Sigmoid colon (tissue), 7 donors: ENCODE results near the gene CHD8. TPM values are rescaled to one million over a fixed set of nuclear protein-coding genes. Genes with fewer than 3 reads are reported as not detected.

ENCODE experiments used
- DNase-seq: peaks from one replicate; pipeline ENCODE4 v3.0.0-alpha.2; 2019
- H3K27ac ChIP-seq, 4 donors: fragments of 200-600 bp; sonication (generic); one replicate each; pipeline ENCODE4 v1.5.1; 2016 to 2019; ENCODE audit warnings: mild to moderate bottlenecking in 1 of 4
- H3K27me3 ChIP-seq, 3 donors: fragments of 200-600 bp; sonication (generic); one replicate each; pipeline ENCODE4 v1.5.1; 2019; ENCODE audit warnings: mild to moderate bottlenecking in 1 of 3
- H3K36me3 ChIP-seq, 4 donors: fragments of 200-600 bp; sonication (generic); one replicate each; pipeline ENCODE4 v1.5.1; 2016 to 2019
- H3K4me1 ChIP-seq, 4 donors: fragments of 200-600 bp; sonication (generic); one replicate each; pipeline ENCODE4 v1.5.1; 2017 to 2019
- H3K4me3 ChIP-seq, 4 donors: fragments of 200-600 bp; sonication (generic); one replicate each; pipeline ENCODE4 v1.5.1; 2017 to 2019; ENCODE audit warnings: mild to moderate bottlenecking in 2 of 4, moderate library complexity in 1 of 4
- H3K9me3 ChIP-seq, 4 donors: fragments of 200-600 bp in 3 of 4; sonication (generic) in 3 of 4; one replicate each; pipeline versions ENCODE4 v1.5.1 to v1.6.1; 2013 to 2019
- EP300 ChIP-seq, 4 donors: sonication (generic); formaldehyde crosslinking; IDR thresholded peaks; one replicate each; pipeline ENCODE4 v1.6.1; 2017; ENCODE audit warnings: antibody characterized with exemption in 4 of 4
- POLR2A ChIP-seq, 2 donors: fragments of 450-650 bp; IDR thresholded peaks; one replicate each; pipeline ENCODE4 v1.6.1; 2016; ENCODE audit warnings: antibody characterized with exemption in 2 of 2, mild to moderate bottlenecking in 2 of 2, moderate library complexity in 2 of 2
- POLR2AphosphoS5 ChIP-seq, 4 donors: sonication (generic); formaldehyde crosslinking; IDR thresholded peaks; one replicate each; pipeline ENCODE4 v1.6.1; 2017; ENCODE audit warnings: antibody characterized with exemption in 4 of 4
- WGBS, 2 donors: extraction: QIAGEN DNeasy Blood & Tissue Kit; methylation state at CpG; one replicate each; pipeline ENCODE4 v1.1.7; 2013; 5-methylcytosine and 5-hydroxymethylcytosine counted together
- intact Hi-C: fragments of 100-400 bp; cut with DNase I; formaldehyde crosslinking; loops from one replicate; pipeline ENCODE4 v1.15.1; 2023
- polyA plus RNA-seq, 3 donors: library from polyadenylated mRNA; stranded (reverse); fragments of 200-250 nt; gene quantifications; one replicate each; pipeline ENCODE4 v1.2.3, GENCODE V29; 2013
- total RNA-seq, 4 donors: library from RNA; depleted of rRNA; stranded (reverse); fragments of >200 nt; gene quantifications; one replicate each; pipeline ENCODE4 v1.1.0, GENCODE V29; 2016
- TF ChIP-seq, protein P1 (sequence below), 4 experiments: fragments of 450-650 bp in 3 of 4; fragments of 200-600 bp in 1 of 4; IDR thresholded peaks; one replicate each; pipeline ENCODE4 v1.5.1; 2016 to 2019; ENCODE audit warnings: antibody characterized with exemption in 4 of 4, mild to moderate bottlenecking in 3 of 4, moderate library complexity in 2 of 4
- donor health status: healthy with polysubstance abuse.
- donor health status: Bipolar disorder and iron deficiency.
- donor health status: healthy.

CHD8 gene
- total and polyA plus RNA-seq, 7 donors: 9.0 to 53.5 (median 36.0) TPM

DNA sequence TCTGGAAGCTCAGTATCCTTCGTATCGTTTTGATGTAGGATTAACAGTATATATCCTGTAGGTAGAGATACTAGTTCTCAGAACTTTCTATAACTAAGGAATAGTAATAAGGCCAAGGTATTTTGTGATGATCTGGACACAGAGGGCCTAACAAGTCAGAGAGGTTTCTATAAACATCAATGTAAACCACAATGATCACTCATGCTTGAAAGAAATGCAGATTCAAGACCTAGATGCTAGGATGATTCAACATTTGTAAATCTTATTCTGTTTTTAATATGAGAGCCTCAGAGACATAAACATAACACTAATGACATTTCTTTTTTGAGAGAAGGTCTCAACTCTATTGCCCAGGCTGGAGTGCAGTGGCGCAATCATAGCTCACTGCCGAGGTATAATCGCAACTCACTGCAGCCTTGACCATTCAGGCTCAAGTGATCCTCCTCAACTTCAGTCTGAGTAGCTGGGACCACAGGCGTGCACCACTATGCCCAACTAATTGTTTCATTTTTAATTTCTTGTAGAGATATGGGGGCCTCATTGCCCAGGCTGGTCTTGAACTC, 88.3 kb downstream of the CHD8 start:
- no peak overlapping the region for H3K27ac ChIP-seq
- H3K9me3 ChIP-seq: no peaks in the 10 kb centered on the region
- H3K4me1 ChIP-seq: no peaks in the 10 kb centered on the region
- H3K4me3 ChIP-seq: no peak overlapping the region
- no peak for DNase-seq
- intact Hi-C loops: no loop called here
- TF ChIP-seq, protein P1, sequence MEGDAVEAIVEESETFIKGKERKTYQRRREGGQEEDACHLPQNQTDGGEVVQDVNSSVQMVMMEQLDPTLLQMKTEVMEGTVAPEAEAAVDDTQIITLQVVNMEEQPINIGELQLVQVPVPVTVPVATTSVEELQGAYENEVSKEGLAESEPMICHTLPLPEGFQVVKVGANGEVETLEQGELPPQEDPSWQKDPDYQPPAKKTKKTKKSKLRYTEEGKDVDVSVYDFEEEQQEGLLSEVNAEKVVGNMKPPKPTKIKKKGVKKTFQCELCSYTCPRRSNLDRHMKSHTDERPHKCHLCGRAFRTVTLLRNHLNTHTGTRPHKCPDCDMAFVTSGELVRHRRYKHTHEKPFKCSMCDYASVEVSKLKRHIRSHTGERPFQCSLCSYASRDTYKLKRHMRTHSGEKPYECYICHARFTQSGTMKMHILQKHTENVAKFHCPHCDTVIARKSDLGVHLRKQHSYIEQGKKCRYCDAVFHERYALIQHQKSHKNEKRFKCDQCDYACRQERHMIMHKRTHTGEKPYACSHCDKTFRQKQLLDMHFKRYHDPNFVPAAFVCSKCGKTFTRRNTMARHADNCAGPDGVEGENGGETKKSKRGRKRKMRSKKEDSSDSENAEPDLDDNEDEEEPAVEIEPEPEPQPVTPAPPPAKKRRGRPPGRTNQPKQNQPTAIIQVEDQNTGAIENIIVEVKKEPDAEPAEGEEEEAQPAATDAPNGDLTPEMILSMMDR (IDR thresholded peaks at IDR 0.05): no peak
- TF ChIP-seq EP300 (IDR thresholded peaks at IDR 0.05) (no peak), POLR2A (IDR thresholded peaks at IDR 0.05) (no peak), POLR2AphosphoS5 (IDR thresholded peaks at IDR 0.05) (no peak)
- WGBS, 2 donors: 94 to 96% methylated on average over 6 of the region's 6 CpGs
- H3K27me3 ChIP-seq: no peaks in the 10 kb centered on the region
- peaks cover 42 to 98% (median 74%) of the 10 kb centered on the region in 4 donors for H3K36me3 ChIP-seq

DNA sequence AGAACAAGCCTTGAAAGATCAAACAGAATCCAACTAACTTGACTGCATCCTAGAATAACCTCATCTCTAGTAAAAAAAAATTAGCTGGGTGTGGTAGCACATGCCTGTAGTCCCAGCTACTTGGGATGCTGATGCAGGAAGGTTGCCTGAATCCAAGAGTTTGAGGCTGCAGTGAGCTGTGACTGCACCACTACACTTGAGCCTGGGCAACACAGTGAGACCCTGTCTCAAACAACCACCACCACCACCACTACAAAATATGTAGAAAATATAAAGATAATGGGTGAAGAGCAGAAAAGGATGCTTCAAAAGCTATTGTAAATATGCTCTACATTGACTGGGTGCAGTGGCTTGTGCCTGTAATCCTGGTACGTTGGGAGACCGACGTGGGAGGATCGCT, 99.4 kb downstream of the CHD8 start:
- H3K36me3 ChIP-seq: peaks cover 62 to 100% (median 80%) of the 10 kb centered on the region in 4 donors
- intact Hi-C loops: no loop called here
- WGBS, 2 donors: 95 to 98% methylated on average over 4 of the region's 4 CpGs

GRCh38 chr14:21352587-21352986, 103.3 kb downstream of the CHD8 start:
- Histone ChIP-seq H3K9me3 (no peaks in the 10 kb centered on the region), H3K27ac (no peak overlapping the region), H3K27me3 (no peaks in the 10 kb centered on the region), H3K36me3 (peaks cover 41 to 72% (median 47%) of the 10 kb centered on the region in 4 donors), H3K4me3 (no peak overlapping the region), H3K4me1 (no peaks in the 10 kb centered on the region)
- intact Hi-C loops: no loop called here
- TF ChIP-seq EP300 (IDR thresholded peaks at IDR 0.05): no peak
- TF ChIP-seq POLR2AphosphoS5 (IDR thresholded peaks at IDR 0.05): no peak
- no peak for TF ChIP-seq POLR2A (IDR thresholded peaks at IDR 0.05)
- TF ChIP-seq, protein P1 (IDR thresholded peaks at IDR 0.05): no peak
- DNase-seq: no peak
- WGBS, 2 donors: 70 to 73% methylated on average over 9 of the region's 9 CpGs

More for the DNA sequence above, 99.4 kb downstream of the CHD8 start:
- Histone ChIP-seq H3K27me3 (no peaks in the 10 kb centered on the region), H3K4me1 (no peaks in the 10 kb centered on the region), H3K4me3 (no peak overlapping the region), H3K9me3 (peaks cover 0 to 3% (median 0%) of the 10 kb centered on the region in 4 donors), H3K27ac (no peak overlapping the region)
- TF ChIP-seq, protein P1 (IDR thresholded peaks at IDR 0.05): no peak
- TF ChIP-seq EP300 (IDR thresholded peaks at IDR 0.05) (no peak), POLR2AphosphoS5 (IDR thresholded peaks at IDR 0.05) (no peak), POLR2A (IDR thresholded peaks at IDR 0.05) (no peak)
- DNase-seq: no peak

DNA sequence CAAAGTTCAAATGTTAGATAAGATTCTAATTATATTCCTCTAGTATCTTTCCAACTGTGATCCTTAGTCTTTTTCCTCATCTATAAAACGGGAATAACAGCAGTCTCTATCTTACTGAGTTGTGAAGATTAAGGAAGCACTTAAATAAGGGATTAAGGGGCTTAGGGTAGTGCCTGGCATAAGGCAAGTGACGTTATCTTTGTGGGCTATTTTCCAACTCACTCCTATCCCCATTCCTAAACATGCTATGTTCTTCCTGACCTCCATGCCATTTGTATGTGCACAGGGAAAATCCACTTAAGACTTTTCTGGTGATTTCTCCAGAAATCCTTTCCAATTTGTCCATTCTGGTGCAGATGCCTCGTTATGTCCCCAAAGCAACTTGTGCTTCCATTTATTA, 105.4 kb downstream of the CHD8 start:
- H3K9me3 ChIP-seq: no peaks in the 10 kb centered on the region
- H3K27me3 ChIP-seq: no peaks in the 10 kb centered on the region
- intact Hi-C loops: no loop called here
- TF ChIP-seq, protein P1 (IDR thresholded peaks at IDR 0.05): no peak
- no peak for TF ChIP-seq POLR2A (IDR thresholded peaks at IDR 0.05)
- no peak for TF ChIP-seq EP300 (IDR thresholded peaks at IDR 0.05)
- TF ChIP-seq POLR2AphosphoS5 (IDR thresholded peaks at IDR 0.05): no peak
- peaks cover 26 to 52% (median 31%) of the 10 kb centered on the region in 4 donors for H3K36me3 ChIP-seq
- 43 to 49% methylated on average over 3 of the region's 3 CpGs for WGBS, 2 donors
- no peaks in the 10 kb centered on the region for H3K4me1 ChIP-seq
- no peak for DNase-seq
- H3K4me3 ChIP-seq: no peak overlapping the region
- no peak overlapping the region for H3K27ac ChIP-seq

DNA sequence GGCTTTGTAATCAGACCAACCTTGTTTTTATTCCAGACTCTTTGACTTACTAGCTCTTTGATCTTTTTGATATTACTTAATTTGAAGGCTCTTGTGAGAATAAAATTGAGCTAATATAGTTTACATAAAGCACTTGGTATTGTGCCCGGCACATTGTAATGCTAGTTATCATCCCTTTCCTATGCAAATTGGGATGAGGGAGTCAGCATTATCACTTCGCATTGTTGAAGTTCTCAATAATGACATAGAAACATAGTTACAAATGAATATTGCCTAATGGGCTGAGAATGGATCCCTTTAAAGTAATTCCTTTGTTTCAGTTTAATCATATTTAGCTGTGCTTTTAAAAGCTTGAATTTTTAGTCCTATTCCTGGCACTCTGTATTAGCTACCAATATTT, 108.7 kb downstream of the CHD8 start:
- H3K9me3 ChIP-seq: no peaks in the 10 kb centered on the region
- no peak for DNase-seq
- no peaks in the 10 kb centered on the region for H3K4me1 ChIP-seq
- H3K27ac ChIP-seq: no peak overlapping the region
- intact Hi-C loops: no loop called here
- no peak overlapping the region for H3K4me3 ChIP-seq
- no peaks in the 10 kb centered on the region for H3K27me3 ChIP-seq
- TF ChIP-seq EP300 (IDR thresholded peaks at IDR 0.05) (no peak), POLR2AphosphoS5 (IDR thresholded peaks at IDR 0.05) (no peak)
- 78 to 85% methylated on average over 2 of the region's 2 CpGs for WGBS, 2 donors
- H3K36me3 ChIP-seq: peaks cover under 1 to 18% (median 5%) of the 10 kb centered on the region in 4 donors
